Natural killer cell (primary cell): Measurements from ENCODE around the gene LRRC4. TPM values are rescaled to one million over a fixed set of nuclear protein-coding genes. Genes with fewer than 3 reads are reported as not detected.

Experiments
- ATAC-seq, 3 donors: fragments of 150-1000 bp in 2 of 3; fragments of 200-7000 bp in 1 of 3; cut with Tn5 transposase; 1 replicate in 1 of 3; 2 replicates in 2 of 3; pipeline ENCODE4 v1.10.0; 2021; ENCODE audit warnings: mild to moderate bottlenecking in 2 of 3, moderate library complexity in 2 of 3
- DNase-seq, 2 donors: peaks; one replicate each; pipeline versions ENCODE4 v3.0.0 to v3.0.0-alpha.2; 2013 to 2021; ENCODE audit warnings: mixed read lengths in 1 of 2
- H3K27ac ChIP-seq: one replicate; pipeline ENCODE4 v1.5.1; 2013; ENCODE audit warnings: mild to moderate bottlenecking, low read length
- H3K27me3 ChIP-seq: one replicate; pipeline ENCODE4 v1.6.1; 2013; ENCODE audit warnings: low read length; ENCODE audit not compliant: control insufficient read depth, insufficient read depth
- H3K36me3 ChIP-seq: one replicate; pipeline ENCODE4 v1.6.1; 2013; ENCODE audit warnings: low read length; ENCODE audit not compliant: control insufficient read depth, insufficient read depth
- H3K4me1 ChIP-seq: one replicate; pipeline ENCODE4 v1.6.1; 2013; ENCODE audit warnings: low read length; ENCODE audit not compliant: control insufficient read depth, insufficient read depth
- H3K4me3 ChIP-seq: one replicate; pipeline ENCODE4 v1.5.1; 2013; ENCODE audit warnings: low read length
- H3K9me3 ChIP-seq: one replicate; pipeline ENCODE4 v1.6.1; 2013; ENCODE audit warnings: low read length; ENCODE audit not compliant: control insufficient read depth, insufficient read depth
- H3K27ac Mint-ChIP-seq, 2 donors: one replicate each; pipeline ENCODE4 v1.8.0; 2022; ENCODE audit warnings: mild to moderate bottlenecking in 2 of 2, mixed read lengths in 2 of 2, moderate library complexity in 1 of 2
- H3K27me3 Mint-ChIP-seq, 2 donors: one replicate each; pipeline ENCODE4 v1.8.0; 2022; ENCODE audit warnings: low read depth in 2 of 2, mixed read lengths in 2 of 2
- H3K36me3 Mint-ChIP-seq: one replicate; pipeline ENCODE4 v1.8.0; 2022; ENCODE audit warnings: mixed read lengths
- H3K4me1 Mint-ChIP-seq, 2 donors: one replicate each; pipeline ENCODE4 v1.8.0; 2022; ENCODE audit warnings: mixed read lengths in 2 of 2
- H3K4me3 Mint-ChIP-seq: one replicate; pipeline ENCODE4 v1.8.0; 2022; ENCODE audit warnings: mild to moderate bottlenecking, moderate library complexity, mixed read lengths
- H3K9me3 Mint-ChIP-seq, 2 donors: one replicate each; pipeline ENCODE4 v1.8.0; 2022; ENCODE audit warnings: mixed read lengths in 2 of 2
- CTCF ChIP-seq: fragments of 200-600 bp; IDR thresholded peaks from one replicate; pipeline ENCODE4 v1.8.0; 2022; ENCODE audit warnings: antibody characterized with exemption
- WGBS: methylation state at CpG from one replicate; pipeline ENCODE4 v1.1.7; 2013; ENCODE audit warnings: missing lambda C conversion rate; ENCODE audit not compliant: insufficient coverage; 5-methylcytosine and 5-hydroxymethylcytosine counted together
- intact Hi-C: fragments of 100-400 bp; cut with micrococcal nuclease; formaldehyde crosslinking; loops from one replicate; pipeline ENCODE4 v1.14.2; 2022
- total RNA-seq, 4 donors: library from RNA; stranded (reverse); fragments of 120-200 nt in 1 of 4; gene quantifications; one replicate each; pipeline versions ENCODE4 v1.2.3 to v1.2.4, GENCODE V29; 2013 to 2022

LRRC4 gene
- total RNA-seq, 3 donors from 2014 or later (not counting 1 experiment from before 2014, with no cell fraction given) = 0.79 to 2.4 (median 1.8) TPM

GRCh38 chr7:128063088-128063487 lies 31.9 kb upstream of the LRRC4 start:
- no peaks in the 10 kb centered on the region for H3K36me3 ChIP-seq
- Mint-ChIP-seq H3K27me3 (no peaks in the 10 kb centered on the region), H3K27ac (no peak overlapping the region), H3K9me3 (no peaks in the 10 kb centered on the region), H3K4me3 (no peak overlapping the region), H3K4me1 (peaks cover 19 to 23% of the 10 kb centered on the region in 2 donors), H3K36me3 (no peaks in the 10 kb centered on the region)
- no peak overlapping the region for H3K27ac ChIP-seq
- no peak for TF ChIP-seq CTCF
- no peak overlapping the region for H3K4me3 ChIP-seq
- no peaks in the 10 kb centered on the region for H3K27me3 ChIP-seq
- WGBS = 96% methylated on average over 5 of the region's 8 CpGs
- H3K9me3 ChIP-seq = no peaks in the 10 kb centered on the region
- peaks cover 12% of the 10 kb centered on the region for H3K4me1 ChIP-seq
- DNase-seq (no peak), ATAC-seq (no peak)
- intact Hi-C loops = no loop called here

- Mint-ChIP-seq H3K4me3 (no peak overlapping the region), H3K36me3 (no peaks in the 10 kb centered on the region), H3K27me3 (no peaks in the 10 kb centered on the region), H3K27ac (no peak overlapping the region), H3K4me1 (peaks cover 23 to 25% of the 10 kb centered on the region in 2 donors), H3K9me3 (no peaks in the 10 kb centered on the region)
- ATAC-seq (no peak), DNase-seq (no peak)
- peaks cover 12% of the 10 kb centered on the region for H3K4me1 ChIP-seq
- no peak overlapping the region for H3K4me3 ChIP-seq
- H3K36me3 ChIP-seq = no peaks in the 10 kb centered on the region
- WGBS = 97% methylated on average over 3 of the region's 3 CpGs
- no peaks in the 10 kb centered on the region for H3K27me3 ChIP-seq
- H3K9me3 ChIP-seq = no peaks in the 10 kb centered on the region
- intact Hi-C loops = no loop called here
- no peak for TF ChIP-seq CTCF
- H3K27ac ChIP-seq = no peak overlapping the region
Observed at GRCh38 chr7:128060018-128060417, 28.8 kb upstream of the LRRC4 start.

- H3K9me3 Mint-ChIP-seq = no peaks in the 10 kb centered on the region
- TF ChIP-seq CTCF = no peak
- intact Hi-C loops = no loop called here
- Histone ChIP-seq H3K36me3 (no peaks in the 10 kb centered on the region), H3K27me3 (no peaks in the 10 kb centered on the region), H3K4me1 (peaks cover 12% of the 10 kb centered on the region), H3K4me3 (no peak overlapping the region), H3K9me3 (no peaks in the 10 kb centered on the region), H3K27ac (no peak overlapping the region)
- 75% methylated on average over 7 of the region's 7 CpGs for WGBS
- ATAC-seq (peak; percentile 44 to 76 (median 62)), DNase-seq (peak in 1 of 2 donors; percentile 66)
- peak overlapping the region in 1 of 2 donors; percentile 39 for H3K27ac Mint-ChIP-seq
- H3K36me3 Mint-ChIP-seq = no peaks in the 10 kb centered on the region
- no peak overlapping the region for H3K4me3 Mint-ChIP-seq
- H3K27me3 Mint-ChIP-seq = no peaks in the 10 kb centered on the region
- H3K4me1 Mint-ChIP-seq = peaks cover 25 to 28% of the 10 kb centered on the region in 2 donors
Observed at GRCh38 chr7:128059143-128059988, 28.1 kb upstream of the LRRC4 start.
